Neuronal stem cell (in vitro differentiated cells): Measurements from ENCODE around the gene ACAP2.
"Not testable (repeated sequence)": the region's sequence is repeated elsewhere in the genome, so short reads cannot be mapped to it uniquely, and the experiment has no call there.

Experiments used
- DNase-seq: peaks from one replicate; pipeline ENCODE4 v3.0.0-alpha.2; 2013; ENCODE audit warnings: low spot score
- H2AFZ ChIP-seq: one replicate; pipeline ENCODE4 v1.6.1; 2013; ENCODE audit warnings: mild to moderate bottlenecking, low read length, inconsistent platforms
- H2AK5ac ChIP-seq: 2 replicates; pipeline ENCODE4 v1.6.1; 2013; ENCODE audit warnings: low read depth, mild to moderate bottlenecking, inconsistent platforms, low read length, moderate library complexity, mixed read lengths
- H2BK120ac ChIP-seq: 2 replicates; pipeline ENCODE4 v1.6.1; 2013; ENCODE audit warnings: low read depth, mild to moderate bottlenecking, inconsistent platforms, low read length, moderate library complexity, mixed read lengths
- H2BK12ac ChIP-seq: one replicate; pipeline ENCODE4 v1.6.1; 2013; ENCODE audit warnings: low read length, inconsistent platforms
- H2BK15ac ChIP-seq: 2 replicates; pipeline ENCODE4 v1.6.1; 2013; ENCODE audit warnings: mild to moderate bottlenecking, low read length, inconsistent platforms, mixed read lengths
- H2BK5ac ChIP-seq: one replicate; pipeline ENCODE4 v1.6.1; 2013; ENCODE audit warnings: inconsistent platforms, mild to moderate bottlenecking, low read length, moderate library complexity
- H3K14ac ChIP-seq: one replicate; pipeline ENCODE4 v1.6.1; 2013; ENCODE audit warnings: low read length, inconsistent platforms
- H3K18ac ChIP-seq: 2 replicates; pipeline ENCODE4 v1.6.1; 2013; ENCODE audit warnings: low read length, inconsistent platforms
- H3K23ac ChIP-seq: 2 replicates; pipeline ENCODE4 v1.6.1; 2013; ENCODE audit warnings: low read depth, mild to moderate bottlenecking, mixed read lengths, low read length, inconsistent platforms; ENCODE audit not compliant: poor library complexity
- H3K27ac ChIP-seq: replicated peaks from 3 replicates; pipeline ENCODE4 v1.5.1; 2013; ENCODE audit warnings: low read length, inconsistent platforms
- H3K27me3 ChIP-seq, 3 experiments: 2 replicates each; pipeline ENCODE4 v1.6.1; 2013; ENCODE audit warnings: low read length in 3 of 3, mild to moderate bottlenecking in 2 of 3, inconsistent platforms in 1 of 3, low read depth in 1 of 3, mixed read lengths in 1 of 3, moderate library complexity in 1 of 3; ENCODE audit not compliant: control insufficient read depth in 3 of 3, insufficient read depth in 3 of 3
- H3K36me3 ChIP-seq, 2 donors: replicated peaks in 1 of 2; 2 replicates each; pipeline ENCODE4 v1.6.1; 2013; ENCODE audit warnings: low read length in 2 of 2; ENCODE audit not compliant: control insufficient read depth in 2 of 2, insufficient read depth in 2 of 2
- H3K4ac ChIP-seq: 2 replicates; pipeline ENCODE4 v1.6.1; 2013; ENCODE audit warnings: inconsistent platforms, mild to moderate bottlenecking, low read length, moderate library complexity
- H3K4me1 ChIP-seq, 2 donors: 1 replicate in 1 of 2; 2 replicates in 1 of 2; pipeline ENCODE4 v1.6.1; 2013; ENCODE audit warnings: low read length in 2 of 2, low read depth in 1 of 2; ENCODE audit not compliant: control insufficient read depth in 2 of 2, insufficient read depth in 1 of 2
- H3K4me2 ChIP-seq: one replicate; pipeline ENCODE4 v1.6.1; 2013; ENCODE audit warnings: mild to moderate bottlenecking, low read length, inconsistent platforms; ENCODE audit not compliant: insufficient read depth, poor library complexity, severe bottlenecking
- H3K4me3 ChIP-seq, 2 donors: 2 replicates each; pipeline ENCODE4 v1.5.1; 2013; ENCODE audit warnings: low read length in 2 of 2, mild to moderate bottlenecking in 2 of 2, inconsistent platforms in 1 of 2, moderate library complexity in 1 of 2
- H3K79me1 ChIP-seq: one replicate; pipeline ENCODE4 v1.6.1; 2013; ENCODE audit warnings: low read depth, mild to moderate bottlenecking, inconsistent platforms, low read length, moderate library complexity
- H3K9ac ChIP-seq: one replicate; pipeline ENCODE4 v1.6.1; 2013; ENCODE audit warnings: mild to moderate bottlenecking, low read depth, low read length, inconsistent platforms; ENCODE audit not compliant: poor library complexity
- H3K9me3 ChIP-seq, 2 donors: replicated peaks in 1 of 2; 2 replicates each; pipeline versions ENCODE3 to v1.6.1; 2013; ENCODE audit warnings: low read length in 2 of 2, mild to moderate bottlenecking in 2 of 2, inconsistent platforms in 1 of 2, low read depth in 1 of 2, mixed read lengths in 1 of 2, moderate library complexity in 1 of 2; ENCODE audit not compliant: control insufficient read depth in 2 of 2, insufficient read depth in 1 of 2
- H4K8ac ChIP-seq: one replicate; pipeline ENCODE4 v1.6.1; 2013; ENCODE audit warnings: low read depth, mild to moderate bottlenecking, inconsistent platforms, low read length, moderate library complexity
- H4K91ac ChIP-seq: one replicate; pipeline ENCODE4 v1.6.1; 2013; ENCODE audit warnings: low read length, low read depth, mild to moderate bottlenecking, inconsistent platforms; ENCODE audit not compliant: poor library complexity
- WGBS, 2 donors: extraction: QIAGEN DNeasy Blood & Tissue Kit; methylation state at CpG; one replicate each; pipeline ENCODE4 v1.1.7; 2013; ENCODE audit warnings: missing lambda C conversion rate in 2 of 2, mixed read lengths in 1 of 2; ENCODE audit not compliant: insufficient read length in 2 of 2, insufficient replicate concordance in 1 of 2; ENCODE audit errors: extremely low coverage in 2 of 2; 5-methylcytosine and 5-hydroxymethylcytosine counted together

ACAP2 gene

DNA sequence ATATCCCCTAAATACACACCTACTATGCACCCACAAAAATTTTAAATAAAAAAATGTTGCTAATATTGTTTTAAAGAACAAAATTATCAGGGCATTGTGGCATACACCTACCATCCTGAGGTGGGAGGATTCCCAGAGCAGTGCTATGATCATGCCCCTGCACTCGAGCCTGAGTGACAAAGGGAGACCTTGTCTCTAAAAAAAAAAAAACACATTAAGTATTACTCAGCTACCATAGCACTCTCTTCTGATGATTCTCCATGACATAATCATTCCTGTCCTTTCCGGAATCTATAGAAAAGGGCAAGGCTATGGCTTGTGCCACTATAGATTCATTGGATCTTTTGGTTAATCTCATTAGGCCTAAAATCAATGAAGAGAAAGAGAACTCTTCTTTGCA lies 77.4 kb downstream of the ACAP2 start:
- no CpG with 5 or more reads among the region's 2 CpGs for WGBS, 2 donors
- Histone ChIP-seq H2BK12ac (no peak overlapping the region), H3K36me3 (peaks cover 0 to 15% of the 10 kb centered on the region in 2 donors), H2BK5ac (no peak overlapping the region), H4K8ac (no peak overlapping the region), H3K9ac (no peak overlapping the region), H4K91ac (no peak overlapping the region), H3K9me3 (peaks cover 0 to 2% of the 10 kb centered on the region in 2 donors), H2BK120ac (no peak overlapping the region), H2AFZ (no peak overlapping the region), H3K4ac (no peak overlapping the region), H2AK5ac (no peak overlapping the region), H3K79me1 (no peaks in the 10 kb centered on the region), H3K4me3 (no peak overlapping the region), H3K23ac (no peak overlapping the region), H3K18ac (no peak overlapping the region), H3K4me1 (no peaks in the 10 kb centered on the region), H3K27me3 (no peaks in the 10 kb centered on the region), H2BK15ac (no peak overlapping the region), H3K4me2 (no peak overlapping the region), H3K27ac (no peak overlapping the region), H3K14ac (no peak overlapping the region)
- DNase-seq: no peak

DNA sequence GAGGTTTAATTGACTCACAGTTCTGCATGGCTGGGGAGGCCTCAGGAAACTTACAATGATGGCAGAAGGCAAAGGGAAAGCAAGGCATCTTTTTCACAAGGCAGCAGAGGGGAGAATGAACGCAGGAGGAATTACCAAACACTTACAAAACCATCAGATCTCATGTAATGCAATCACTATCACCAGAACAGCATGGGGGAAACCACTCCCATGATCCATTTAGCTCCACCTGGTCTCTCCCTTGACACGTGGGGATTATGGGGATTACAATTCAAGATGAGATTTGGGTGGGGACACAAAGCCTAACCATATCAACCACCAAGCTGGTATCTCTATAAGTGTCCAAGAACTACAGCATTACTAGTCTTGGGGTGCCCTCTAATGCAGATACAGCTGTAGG lies 85.0 kb downstream of the ACAP2 start:
- not testable (repeated sequence) for H2BK120ac ChIP-seq, H3K4ac ChIP-seq, H3K4me3 ChIP-seq, H2BK5ac ChIP-seq, H3K9ac ChIP-seq, H2AFZ ChIP-seq, H3K9me3 ChIP-seq, H2AK5ac ChIP-seq, H3K36me3 ChIP-seq, H3K4me2 ChIP-seq, H3K23ac ChIP-seq, H3K14ac ChIP-seq, H3K27ac ChIP-seq, DNase-seq, H3K18ac ChIP-seq, H3K27me3 ChIP-seq, H4K91ac ChIP-seq, H4K8ac ChIP-seq, H2BK15ac ChIP-seq, H3K79me1 ChIP-seq, H2BK12ac ChIP-seq
- no CpG with 5 or more reads among the region's 2 CpGs for WGBS, 2 donors
- H3K4me1 ChIP-seq: peaks cover 6 to 13% of the 10 kb centered on the region in 2 donors

DNA sequence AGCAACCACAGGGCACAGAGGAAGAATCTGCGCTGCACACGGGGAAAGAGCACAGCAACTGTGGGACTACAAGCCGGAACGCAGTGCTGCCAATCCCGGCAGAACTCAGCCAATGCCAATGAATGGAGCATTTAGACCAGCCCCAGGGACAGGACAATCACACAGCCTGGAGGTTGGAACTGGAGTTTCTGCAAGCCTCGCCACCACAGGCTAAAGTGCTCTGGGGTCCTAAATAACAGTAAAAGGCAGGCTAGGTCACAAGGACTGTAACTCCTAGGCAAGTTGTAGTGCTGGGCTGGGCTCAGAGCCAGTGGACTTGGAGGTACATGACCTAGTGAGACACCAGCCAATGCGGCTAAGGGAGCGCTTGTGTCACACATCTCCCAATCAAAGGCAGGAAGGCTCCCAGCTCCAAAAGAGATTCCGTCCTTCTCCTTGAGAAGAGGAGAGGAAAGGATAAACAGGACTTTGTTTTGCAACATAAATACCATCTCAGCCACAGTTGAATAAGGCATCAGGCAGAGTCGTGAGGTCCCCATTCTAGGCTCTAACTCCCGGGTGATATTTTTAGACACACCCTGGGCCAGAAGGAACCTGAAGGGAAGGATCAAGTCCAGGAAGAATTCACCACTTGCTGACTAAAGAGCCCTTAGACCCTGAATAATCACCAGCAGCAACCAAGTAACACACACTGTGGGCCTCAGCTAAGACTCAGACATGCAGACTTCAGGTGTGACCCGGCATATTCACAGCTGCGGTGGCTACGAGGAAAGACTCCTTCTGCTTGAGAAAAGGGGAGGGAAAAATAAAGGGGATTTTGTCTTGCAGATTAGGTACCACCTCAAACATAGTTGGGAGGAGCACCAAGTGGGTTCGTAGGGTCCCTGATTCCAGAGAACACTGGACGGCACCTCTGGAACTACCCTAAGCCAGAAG lies 86.4 kb downstream of the ACAP2 start:
- H3K4me1 ChIP-seq: peaks cover 6 to 13% of the 10 kb centered on the region in 2 donors
- H3K27me3 ChIP-seq: no peaks in the 10 kb centered on the region
- no peak overlapping the region for H2BK12ac ChIP-seq
- peaks cover 0 to 6% of the 10 kb centered on the region in 2 donors for H3K36me3 ChIP-seq
- H3K18ac ChIP-seq: peak overlapping the region; percentile 79
- H3K9ac ChIP-seq: no peak overlapping the region
- no peak overlapping the region for H2AFZ ChIP-seq
- H3K9me3 ChIP-seq: no peaks in the 10 kb centered on the region
- peak overlapping the region; percentile 14 for H3K27ac ChIP-seq
- H3K4me3 ChIP-seq: no peak overlapping the region
- peak overlapping the region; percentile 56 for H4K8ac ChIP-seq
- no peak overlapping the region for H2BK120ac ChIP-seq
- H3K14ac ChIP-seq: peak overlapping the region; percentile 51
- H3K4ac ChIP-seq: no peak overlapping the region
- peak overlapping the region; percentile 27 for H3K23ac ChIP-seq
- WGBS, 2 donors: no CpG with 5 or more reads among the region's 16 CpGs
- no peak overlapping the region for H2BK15ac ChIP-seq
- no peak overlapping the region for H3K4me2 ChIP-seq
- no peak overlapping the region for H4K91ac ChIP-seq
- H2AK5ac ChIP-seq: peak overlapping the region; percentile 42
- no peaks in the 10 kb centered on the region for H3K79me1 ChIP-seq
- no peak overlapping the region for H2BK5ac ChIP-seq
- DNase-seq: no peak

DNA sequence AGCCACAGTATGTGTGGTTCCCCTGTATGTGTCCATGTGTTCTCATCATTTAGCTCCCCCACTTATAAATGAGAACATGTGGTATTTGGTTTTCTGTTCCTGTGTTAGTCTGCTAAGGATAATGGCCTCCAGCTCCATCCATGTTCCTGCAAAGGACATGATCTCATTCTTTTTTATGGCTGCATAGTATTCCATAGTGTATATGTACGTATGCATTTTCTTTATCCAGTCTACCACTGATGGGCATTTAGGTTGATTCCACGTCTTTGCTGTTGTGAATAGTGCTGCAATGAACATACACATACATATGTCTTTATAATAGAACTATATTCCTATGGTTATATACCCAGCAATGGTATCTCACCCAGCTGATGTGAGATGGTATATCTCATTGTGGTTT lies 88.8 kb downstream of the ACAP2 start:
- not testable (repeated sequence) for H2AK5ac ChIP-seq, H3K9me3 ChIP-seq, H2BK12ac ChIP-seq, H3K4me2 ChIP-seq, H3K36me3 ChIP-seq, H2AFZ ChIP-seq, H4K91ac ChIP-seq, H2BK120ac ChIP-seq, H3K9ac ChIP-seq, H4K8ac ChIP-seq, H3K79me1 ChIP-seq, H2BK15ac ChIP-seq, H3K27me3 ChIP-seq, DNase-seq, H3K4ac ChIP-seq, H3K4me3 ChIP-seq, H3K18ac ChIP-seq, H3K23ac ChIP-seq, H3K14ac ChIP-seq, H2BK5ac ChIP-seq, H3K27ac ChIP-seq
- peaks cover 6 to 13% of the 10 kb centered on the region in 2 donors for H3K4me1 ChIP-seq
- no CpG with 5 or more reads among the region's 2 CpGs for WGBS, 2 donors
